ENCODE measurements around the gene R3HDM4.
"Not testable (repeated sequence)": the region's sequence is repeated elsewhere in the genome, so short reads cannot be mapped to it uniquely, and the experiment has no call there.

R3HDM4 gene

DNA sequence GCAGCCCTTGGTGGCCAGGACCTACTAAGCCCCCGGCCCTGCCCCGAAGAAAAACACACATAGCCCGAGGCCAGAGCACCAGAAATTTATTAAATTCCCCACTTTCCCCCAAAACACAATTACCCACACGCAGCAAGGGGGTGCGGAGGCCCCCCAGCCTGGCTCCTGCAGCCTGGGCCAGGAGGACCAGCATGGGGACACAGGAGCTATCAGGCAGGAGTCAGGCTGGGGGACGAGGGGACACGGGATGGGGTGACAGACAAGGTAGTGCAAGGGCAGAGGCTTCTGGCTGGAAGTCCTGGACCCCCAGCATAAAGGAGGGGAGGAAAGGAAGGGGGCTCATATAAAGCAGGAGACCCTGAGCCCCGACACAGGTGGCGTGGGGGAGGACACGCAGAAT is 16.6 kb downstream of the R3HDM4 start:
- no peak for DNase-seq (ENCODE audit: low read depth in 1 of 2, low spot score in 1 of 2)

DNA sequence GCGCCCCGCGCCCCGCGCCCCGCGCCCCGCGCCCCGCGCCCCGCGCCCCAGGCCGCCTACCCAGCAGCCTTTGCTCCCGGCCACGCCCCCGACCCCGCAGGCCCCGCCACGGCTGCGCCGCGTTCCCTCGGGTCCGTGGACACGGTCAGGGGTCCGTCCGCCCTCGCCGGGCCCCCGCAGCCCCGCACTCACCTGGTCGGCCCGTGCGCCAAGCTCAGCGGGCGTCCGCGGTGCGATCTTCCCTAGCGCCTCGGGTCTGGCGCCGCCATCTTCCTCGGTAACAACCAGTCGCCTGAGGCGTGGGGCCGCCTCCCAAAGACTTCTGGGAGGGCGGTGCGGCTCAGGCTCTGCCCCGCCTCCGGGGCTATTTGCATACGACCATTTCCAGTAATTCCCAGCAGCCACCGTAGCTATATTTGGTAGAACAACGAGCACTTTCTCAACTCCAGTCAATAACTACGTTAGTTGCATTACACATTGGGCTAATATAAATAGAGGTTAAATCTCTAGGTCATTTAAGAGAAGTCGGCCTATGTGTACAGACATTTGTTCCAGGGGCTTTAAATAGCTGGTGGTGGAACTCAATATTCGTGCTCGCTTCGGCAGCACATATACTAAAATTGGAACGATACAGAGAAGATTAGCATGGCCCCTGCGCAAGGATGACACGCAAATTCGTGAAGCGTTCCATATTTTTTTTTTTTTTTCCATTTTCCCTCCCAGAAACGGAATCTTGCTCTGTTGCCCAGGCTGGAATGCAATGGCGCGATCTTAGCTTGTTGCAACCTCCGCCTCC is 19.9 kb downstream of the R3HDM4 start, which contains the start of the genes MED16 and RNU6-9:
Gene MED16 (minus strand): TSS at position 294 of the 796 bp plus-strand sequence. CDS start 2,056 bp downstream, outside the sequence.
Gene RNU6-9 (plus strand): TSS at position 591 of the 796 bp plus-strand sequence.
- DNase-seq (ENCODE audit: low read depth in 1 of 2, low spot score in 1 of 2), result peak; percentile 81 to 89

DNA sequence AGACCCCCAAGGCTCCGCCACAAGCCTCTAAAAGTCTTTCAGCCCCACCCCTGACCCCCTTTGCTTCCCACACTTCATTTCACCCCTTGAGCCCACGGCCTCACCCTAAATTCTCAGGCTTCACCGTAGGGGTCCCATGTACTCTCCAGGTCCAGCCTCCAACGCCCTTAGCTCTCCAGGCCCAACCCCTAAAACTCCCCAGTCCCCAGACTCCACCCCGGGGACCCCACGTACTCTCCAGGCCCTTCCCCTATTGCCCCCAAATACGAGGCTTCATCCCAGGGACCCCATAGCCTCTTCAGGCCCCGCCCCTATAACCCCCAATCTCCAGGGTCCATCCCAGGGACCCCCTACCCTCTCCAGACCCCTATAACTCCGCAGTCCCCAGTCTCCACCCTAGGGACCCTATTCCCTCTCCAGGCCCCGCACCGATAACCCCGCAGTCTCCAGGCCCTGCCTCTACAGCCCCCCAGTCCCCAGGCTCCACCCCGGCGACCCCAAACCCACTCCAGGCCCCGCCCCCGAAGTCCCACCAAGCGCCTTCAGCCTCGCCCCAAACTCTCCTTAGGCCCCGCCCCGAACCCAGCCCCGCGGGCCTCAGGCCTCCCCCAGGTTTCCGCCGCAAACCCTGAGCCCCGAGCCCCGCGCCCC is 20.7 kb downstream of the R3HDM4 start:
- no peak for DNase-seq (ENCODE audit: low read depth in 1 of 2, low spot score in 1 of 2)

DNA sequence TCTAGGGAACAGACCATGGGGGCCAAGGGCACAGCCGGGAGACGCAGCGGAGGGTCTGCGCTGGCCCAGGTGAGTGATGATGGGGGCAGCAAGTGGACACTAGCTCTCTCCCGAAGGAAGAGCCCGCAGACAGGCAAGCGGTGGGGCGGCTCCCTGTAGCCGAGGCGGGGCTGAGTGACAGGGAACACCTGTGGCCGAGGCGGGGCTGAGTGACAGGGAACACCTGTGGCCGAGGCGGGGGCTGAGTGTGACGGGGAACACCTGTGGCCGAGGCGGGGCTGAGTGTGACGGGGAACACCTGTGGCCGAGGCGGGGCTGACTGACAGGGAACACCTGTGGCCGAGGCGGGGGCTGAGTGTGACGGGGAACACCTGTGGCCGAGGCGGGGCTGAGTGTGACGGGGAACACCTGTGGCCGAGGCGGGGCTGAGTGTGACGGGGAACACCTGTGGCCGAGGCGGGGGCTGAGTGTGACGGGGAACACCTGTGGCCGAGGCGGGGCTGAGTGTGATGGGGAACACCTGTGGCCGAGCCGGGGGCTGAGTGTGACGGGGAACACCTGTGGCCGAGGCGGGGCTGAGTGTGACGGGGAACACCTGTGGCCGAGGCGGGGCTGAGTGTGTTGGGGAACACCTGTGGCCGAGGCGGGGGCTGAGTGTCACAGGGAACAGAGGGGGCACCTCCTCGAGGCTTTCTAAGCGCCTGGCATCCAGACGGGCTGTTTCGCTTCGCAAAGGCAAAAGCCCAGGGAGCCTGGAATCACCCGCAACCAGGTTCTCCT is 21.4 kb downstream of the R3HDM4 start:
- DNase-seq (ENCODE audit: low read depth in 1 of 2, low spot score in 1 of 2), result not testable (repeated sequence)

DNA sequence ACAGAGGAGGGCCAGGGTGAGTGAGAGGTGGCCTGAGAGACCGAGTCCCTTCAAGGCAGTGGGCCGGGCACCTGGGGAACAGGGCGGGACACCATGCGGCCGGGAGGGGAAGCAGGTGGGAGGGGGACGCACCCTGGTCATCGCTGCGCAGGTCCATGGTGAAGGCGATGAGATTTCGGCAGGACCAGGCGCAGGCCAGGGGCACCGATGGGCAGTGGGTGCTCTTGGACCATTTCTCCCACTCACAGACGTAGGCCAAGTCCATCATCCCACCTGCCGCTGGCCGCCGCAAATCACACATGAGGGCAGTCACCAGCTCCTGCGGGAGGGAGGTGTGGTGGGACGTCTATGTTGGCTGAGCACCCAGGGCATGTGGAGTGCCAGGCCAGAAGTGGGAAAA is 22.2 kb downstream of the R3HDM4 start:
- no peak for DNase-seq (ENCODE audit: low read depth in 1 of 2, low spot score in 1 of 2)

DNA sequence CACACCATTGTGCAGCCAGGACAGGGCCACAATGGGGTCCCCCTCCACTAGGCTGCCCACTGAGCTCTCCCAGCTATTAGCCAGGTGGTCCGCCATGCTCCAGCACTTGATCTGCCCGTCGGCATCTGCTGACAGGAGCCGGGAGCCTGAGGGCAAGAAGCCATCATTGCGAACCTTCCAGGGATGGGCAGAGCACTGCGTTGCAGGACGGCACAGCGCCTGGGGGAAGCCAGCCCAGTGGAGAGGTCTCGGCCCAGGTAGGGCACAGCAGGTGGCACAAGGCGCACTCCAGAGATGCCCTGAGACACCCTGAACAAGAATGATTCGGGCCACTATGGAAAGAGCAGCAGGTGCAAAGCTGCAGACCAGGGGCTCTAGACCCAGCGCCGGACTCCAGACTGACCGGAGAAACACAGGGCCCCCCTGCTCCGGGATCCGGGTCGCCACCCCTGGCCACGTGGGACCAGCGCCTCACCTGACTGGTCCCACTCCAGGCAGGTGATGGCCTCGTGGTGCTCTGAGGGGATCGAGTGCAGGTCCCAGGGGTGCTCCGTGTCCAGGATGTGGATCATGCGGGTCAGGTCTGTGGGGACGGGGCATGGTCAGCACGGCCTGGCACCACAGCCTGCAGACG is 23.2 kb downstream of the R3HDM4 start:
- no peak for DNase-seq (ENCODE audit: low read depth in 1 of 2, low spot score in 1 of 2)

DNA sequence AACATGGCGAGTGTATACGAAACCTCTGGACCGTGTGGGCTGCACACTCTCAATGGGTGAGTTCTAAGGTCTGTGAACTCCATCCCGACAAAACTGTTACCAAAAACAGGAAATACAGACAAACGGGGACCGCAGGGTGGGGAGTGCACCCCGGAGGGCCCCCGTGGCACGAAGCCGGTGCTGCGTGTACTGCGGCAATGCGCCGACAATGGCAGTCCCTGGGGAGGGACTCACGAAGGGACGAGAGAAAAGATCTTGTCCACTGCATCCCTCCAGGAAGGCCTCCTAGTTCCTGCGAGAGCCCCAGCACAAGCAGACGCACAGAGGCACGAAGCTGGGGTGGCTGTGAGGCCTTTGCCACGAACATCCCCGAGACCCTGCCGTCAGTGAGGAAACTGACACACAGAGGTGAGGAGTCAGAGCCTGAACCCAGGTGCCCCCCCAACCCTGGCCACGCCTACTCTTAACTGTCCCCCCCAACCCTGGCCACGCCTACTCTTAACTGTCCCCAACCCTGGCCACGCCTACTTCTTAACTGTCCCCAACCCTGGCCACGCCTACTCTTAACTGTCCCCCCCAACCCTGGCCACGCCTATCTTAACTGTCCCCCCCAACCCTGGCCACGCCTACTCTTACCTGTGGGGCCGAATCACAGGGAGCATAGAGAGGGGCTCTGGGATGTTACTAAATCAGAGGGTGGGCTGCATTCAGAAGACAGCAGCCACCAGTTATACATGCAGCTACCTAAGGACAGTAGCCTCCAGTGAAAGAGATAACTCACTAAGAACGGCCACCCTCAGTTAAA is 24.2 kb downstream of the R3HDM4 start:
- no peak for DNase-seq (ENCODE audit: low read depth in 1 of 2, low spot score in 1 of 2)

DNA sequence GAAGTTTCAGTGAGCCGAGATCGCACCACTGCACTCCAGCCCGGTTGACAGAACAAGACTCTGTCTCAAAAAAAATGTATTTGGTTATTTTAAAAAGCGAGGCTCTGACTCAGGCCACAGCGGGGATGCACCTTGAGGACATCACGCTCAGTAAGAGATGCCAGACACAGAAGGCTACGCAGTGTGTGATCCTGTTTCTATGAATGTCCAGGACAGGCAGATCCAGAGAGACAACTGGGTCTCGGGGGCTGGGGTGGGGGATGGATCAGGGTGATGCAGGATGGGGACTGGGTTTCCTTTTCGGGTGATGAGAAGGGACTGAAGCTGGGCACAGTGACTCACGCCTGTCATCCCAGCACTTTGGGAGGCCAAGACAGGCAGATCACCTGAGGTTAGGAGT is 25.4 kb downstream of the R3HDM4 start:
- DNase-seq (ENCODE audit: low read depth in 1 of 2, low spot score in 1 of 2), result no peak

DNA sequence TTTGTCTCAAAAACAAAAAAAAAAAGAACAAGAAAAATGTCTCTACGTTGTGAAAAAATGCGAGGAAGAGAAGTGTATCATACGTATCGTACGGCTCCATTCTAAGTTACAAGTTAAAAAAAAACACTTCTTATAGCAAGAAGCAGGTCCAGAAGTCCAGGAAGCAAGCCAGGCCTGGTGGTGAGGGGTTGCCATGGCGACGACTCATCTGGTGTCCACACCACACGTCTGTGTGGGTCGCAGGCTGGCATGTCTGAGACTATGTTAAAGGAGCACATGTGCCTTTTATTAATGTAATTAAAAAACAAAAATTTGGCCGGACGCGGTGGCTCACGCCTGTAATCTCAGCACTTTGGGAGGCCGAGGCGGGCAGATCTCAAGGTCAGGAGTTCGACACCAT is 25.9 kb downstream of the R3HDM4 start:
- DNase-seq (ENCODE audit: low read depth in 1 of 2, low spot score in 1 of 2), result no peak

DNA sequence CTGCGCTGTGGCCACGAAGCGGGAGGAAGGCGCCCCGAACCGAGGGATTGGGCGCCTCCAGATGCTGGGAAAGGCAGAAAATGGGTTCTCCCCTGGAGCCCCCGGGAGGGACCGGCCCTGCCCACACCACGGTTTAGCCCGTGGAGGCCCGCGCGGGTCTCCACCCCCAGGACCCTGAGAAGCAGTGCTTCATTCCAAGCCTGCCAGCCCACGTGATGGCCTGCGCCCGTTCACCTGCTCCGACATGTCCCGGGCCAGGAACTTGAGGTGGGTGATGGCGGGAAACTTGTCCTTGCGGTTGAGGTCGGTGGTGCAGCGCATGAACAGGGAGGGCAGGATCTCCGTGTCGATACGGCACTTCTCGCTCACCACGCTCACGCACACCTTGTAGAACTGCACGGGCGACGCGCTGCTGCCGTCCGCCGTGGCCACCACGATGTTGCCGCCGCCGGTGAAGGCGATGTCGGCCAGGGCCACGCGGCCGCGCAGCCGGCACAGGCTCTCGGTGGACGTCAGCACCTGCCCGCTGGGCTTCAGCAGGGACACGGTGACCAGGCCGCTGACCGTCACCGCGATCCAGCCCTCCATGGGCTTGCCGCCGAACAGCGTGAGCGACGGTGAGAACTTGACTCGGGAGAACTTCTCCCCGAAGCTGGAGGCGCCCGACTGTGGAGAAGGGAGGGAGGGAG is 27.3 kb downstream of the R3HDM4 start:
- DNase-seq (ENCODE audit: low read depth in 1 of 2, low spot score in 1 of 2), result no peak

DNA sequence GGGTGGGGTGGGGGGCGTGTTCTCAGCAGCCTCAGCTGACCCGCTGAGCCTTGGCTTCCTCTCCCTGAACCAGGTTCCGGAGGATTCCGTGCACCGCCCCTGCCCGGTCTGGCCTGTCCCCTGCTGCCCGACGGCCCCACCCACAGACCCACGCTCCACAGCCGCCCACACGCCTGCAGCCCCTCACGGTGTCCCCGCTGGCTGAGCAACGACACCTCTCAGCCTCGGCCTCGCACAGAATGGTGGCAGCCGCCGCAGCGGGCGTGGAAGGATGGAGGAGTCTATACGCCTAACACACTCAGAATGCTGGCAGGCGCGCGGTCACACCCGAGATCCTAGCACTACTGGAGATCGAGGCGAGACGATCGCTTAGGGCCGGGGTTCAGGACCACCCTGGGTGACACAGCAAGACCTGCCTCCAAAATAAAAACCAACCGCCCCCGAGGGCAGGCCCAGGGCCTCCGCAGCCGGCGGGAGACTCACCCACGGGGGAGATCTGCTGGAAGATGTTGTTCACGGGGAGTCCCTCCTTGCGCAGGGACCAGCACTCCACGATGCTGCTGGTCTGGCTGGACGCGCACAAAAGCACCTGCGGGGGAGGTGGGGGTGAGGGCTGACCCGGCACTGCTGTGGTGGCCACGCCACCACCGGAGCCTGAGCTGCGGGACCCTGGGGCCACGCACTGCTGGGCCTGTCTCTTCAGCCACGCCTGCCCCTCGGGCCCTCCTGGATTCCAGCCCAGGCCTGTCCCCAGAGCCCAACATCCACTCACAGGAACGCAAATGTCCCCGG is 28.4 kb downstream of the R3HDM4 start:
- no peak for DNase-seq (ENCODE audit: low read depth in 1 of 2, low spot score in 1 of 2)

DNA sequence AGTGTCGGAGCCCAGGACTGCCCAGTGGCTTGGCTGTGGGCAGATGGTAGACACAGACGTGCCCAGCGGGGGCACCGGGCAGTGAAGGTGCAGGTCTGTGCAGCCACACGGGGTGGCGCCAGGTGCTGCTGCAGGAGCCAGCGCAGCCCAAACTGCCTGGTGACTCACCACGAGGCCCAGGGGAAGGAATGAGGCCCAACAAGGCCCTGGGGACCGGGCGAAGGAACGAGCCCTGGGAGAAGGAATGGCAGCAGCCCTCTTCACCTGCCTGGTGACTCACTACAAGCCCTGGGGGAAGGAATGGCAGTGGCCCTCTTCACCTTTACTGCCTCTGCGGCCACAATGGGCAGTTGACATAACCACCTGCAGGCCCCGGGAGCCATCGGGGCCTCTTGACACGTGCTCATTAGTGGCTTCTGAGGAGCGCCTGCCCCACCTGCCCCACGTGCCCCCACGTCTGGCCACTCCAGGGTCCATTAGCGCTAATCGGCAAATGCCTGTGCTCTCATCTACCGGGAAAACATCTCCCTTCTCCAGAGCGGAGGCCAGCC is 29.3 kb downstream of the R3HDM4 start:
- no peak for DNase-seq (ENCODE audit: low read depth in 1 of 2, low spot score in 1 of 2)

DNA sequence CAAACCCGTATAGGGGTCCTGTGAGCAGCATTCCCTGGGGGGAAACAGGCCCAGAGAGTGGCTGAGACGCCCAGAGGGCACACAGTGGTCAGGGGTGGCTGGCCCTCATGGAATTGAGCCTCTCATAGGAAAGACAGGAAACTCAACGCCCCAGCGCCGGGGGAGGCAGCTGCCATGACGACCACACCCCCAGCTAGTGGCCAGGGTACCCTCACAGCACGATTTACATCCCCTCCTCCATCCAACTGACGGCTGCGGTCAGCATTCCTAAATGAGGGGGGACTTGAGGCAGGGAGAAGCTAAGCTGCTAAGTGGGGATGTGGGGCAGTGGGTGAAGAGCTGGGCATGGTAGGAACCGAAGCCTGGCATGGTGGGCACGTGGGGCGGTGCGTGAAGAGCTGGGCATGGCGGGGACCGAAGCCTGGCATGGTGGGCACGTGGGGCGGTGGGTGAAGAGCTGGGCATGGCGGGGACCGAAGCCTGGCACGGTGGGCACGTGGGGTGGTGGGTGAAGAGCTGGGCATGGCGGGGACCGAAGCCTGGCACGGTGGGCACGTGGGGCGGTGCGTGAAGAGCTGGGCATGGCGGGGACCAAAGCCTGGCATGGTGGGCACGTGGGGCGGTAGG is 30.0 kb downstream of the R3HDM4 start:
- DNase-seq (ENCODE audit: low read depth in 1 of 2, low spot score in 1 of 2), result no peak

DNA sequence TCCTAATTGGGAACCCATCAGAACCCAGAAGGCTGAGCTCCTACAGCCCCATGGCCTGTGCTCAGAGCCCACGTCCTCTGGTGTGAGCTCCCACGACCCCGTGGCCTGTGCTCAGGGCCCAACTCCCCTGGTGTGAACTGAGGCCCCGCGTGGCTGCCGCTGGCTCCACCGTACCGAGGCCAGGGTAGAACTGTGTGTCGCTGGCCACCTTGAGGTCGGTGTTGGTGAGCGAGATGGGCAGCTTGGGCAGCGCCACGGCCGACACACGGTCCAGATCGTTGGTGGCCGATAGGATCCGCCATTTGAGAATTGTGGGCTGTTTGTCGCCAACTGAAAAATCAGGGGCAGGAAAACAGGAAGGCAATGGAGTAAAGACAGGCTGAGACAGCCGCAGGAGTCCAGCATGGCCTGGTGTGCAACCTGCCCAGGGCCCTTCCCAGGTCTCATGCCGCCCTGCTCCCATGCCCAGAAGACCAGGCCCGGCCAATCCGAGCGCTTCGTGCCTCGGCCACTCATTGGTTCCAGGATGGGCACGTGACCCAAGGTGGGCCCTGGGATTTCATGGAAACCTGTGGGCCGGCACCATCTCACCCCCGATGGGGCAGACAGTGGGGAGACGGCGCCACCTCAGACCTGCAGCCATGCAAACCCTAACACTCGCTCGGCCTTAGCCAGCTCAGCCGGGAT is 31.5 kb downstream of the R3HDM4 start:
- no peak for DNase-seq (ENCODE audit: low read depth in 1 of 2, low spot score in 1 of 2)

DNA sequence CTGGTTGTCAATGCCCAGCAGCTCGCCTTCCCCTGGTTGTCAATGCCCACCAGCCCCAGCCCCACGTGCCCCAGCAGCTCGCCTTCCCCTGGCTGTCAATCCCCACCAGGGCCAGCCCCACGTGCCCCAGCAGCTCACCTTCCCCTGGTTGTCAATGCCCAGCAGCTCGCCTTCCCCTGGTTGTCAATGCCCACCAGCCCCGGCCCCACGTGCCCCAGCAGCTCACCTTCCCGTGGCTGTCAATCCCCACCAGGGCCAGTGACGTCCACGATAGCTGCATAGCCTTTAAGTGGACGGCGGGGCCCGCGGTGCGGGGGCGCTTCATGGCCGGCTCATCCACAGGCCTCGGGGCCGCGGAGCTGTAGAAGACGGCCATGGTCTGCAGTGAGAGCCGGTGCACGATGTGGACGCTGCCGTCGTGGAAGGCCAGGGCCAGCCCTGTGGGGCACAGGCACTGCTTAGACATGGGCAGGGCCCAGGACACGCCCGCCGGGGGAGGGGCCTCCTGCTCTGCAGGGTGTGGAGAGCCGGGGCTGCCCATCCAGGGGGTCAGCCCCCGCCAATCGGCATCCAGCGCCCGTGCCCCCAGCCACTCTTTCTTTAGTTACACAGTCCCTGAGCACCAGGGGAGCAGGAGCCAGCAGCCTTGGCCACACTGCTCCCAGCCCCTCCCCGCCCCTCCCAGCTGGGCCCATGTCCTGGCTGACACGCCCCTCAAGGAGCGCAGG is 33.1 kb downstream of the R3HDM4 start:
- DNase-seq (ENCODE audit: low read depth in 1 of 2, low spot score in 1 of 2), result no peak

DNA sequence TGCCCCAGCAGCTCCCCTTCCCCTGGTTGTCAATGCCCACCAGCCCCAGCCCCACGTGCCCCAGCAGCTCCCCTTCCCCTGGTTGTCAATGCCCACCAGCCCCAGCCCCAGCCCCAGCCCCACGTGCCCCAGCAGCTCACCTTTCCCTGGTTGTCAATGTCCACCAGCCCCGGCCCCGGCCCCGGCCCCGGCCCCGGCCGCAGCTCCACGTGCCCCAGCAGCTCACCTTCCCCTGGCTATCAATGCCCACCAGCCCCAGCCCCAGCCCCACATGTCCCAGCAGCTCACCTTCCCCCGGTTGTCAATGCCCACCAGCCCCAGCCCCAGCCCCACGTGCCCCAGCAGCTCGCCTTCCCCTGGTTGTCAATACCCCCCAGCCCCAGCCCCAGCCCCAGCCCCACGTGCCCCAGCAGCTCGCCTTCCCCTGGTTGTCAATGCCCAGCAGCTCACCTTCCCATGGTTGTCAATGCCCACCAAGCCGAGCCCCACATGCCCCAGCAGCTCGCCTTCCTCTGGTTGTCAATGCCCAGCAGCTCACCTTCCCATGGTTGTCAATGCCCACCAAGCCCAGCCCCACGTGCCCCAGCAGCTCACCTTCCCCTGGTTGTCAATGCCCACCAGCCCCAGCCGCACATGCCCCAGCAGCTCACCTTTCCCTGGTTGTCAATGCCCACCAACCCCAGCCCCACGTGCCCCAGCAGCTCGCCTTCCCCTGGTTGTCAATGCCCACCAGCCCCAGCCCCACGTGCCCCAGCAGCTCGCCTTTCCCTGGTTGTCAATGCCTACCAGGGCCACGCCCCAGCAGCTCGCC is 34.1 kb downstream of the R3HDM4 start:
- DNase-seq (ENCODE audit: low read depth in 1 of 2, low spot score in 1 of 2), result not testable (repeated sequence)
